ENCODE measurements around the gene SYT12.

SYT12 gene

GRCh38 chr11:67048515-67049130, 25.7 kb downstream of the SYT12 start:
- Histone ChIP-seq H3K4me2 (ENCODE audit: low read depth, low read length) (no peak overlapping the region), H3K9me2 (replicated peaks; ENCODE audit: insufficient read depth, low read length) (no peaks in the 10 kb centered on the region), H3K4me1 (ENCODE audit: low read length) (peaks cover 13% of the 10 kb centered on the region), H3K79me2 (ENCODE audit: low read length) (no peaks in the 10 kb centered on the region), H3K27me3 (replicated peaks; ENCODE audit: insufficient read depth, low read length) (peaks cover 5% of the 10 kb centered on the region; the same call in 1 of the 2 replicates), H3F3A (ENCODE audit: insufficient read depth, low read length) (peaks cover 8% of the 10 kb centered on the region; the same call in 1 of the 2 replicates), H3K36me3 (replicated peaks; ENCODE audit: insufficient read depth, low read length) (no peaks in the 10 kb centered on the region), H4K20me1 (ENCODE audit: insufficient read depth, low read length) (no peaks in the 10 kb centered on the region), H2AFZ (ENCODE audit: low read length) (no peak overlapping the region), H3K9ac (ENCODE audit: low read length) (no peak overlapping the region), H3K27ac (ENCODE audit: low read length) (no peak overlapping the region), H3K4me3 (ENCODE audit: low read length) (no peak overlapping the region), H3K9me3 (replicated peaks; ENCODE audit: insufficient read depth, low read length) (no peaks in the 10 kb centered on the region)
- TF ChIP-seq EZH2 (optimal IDR thresholded peaks at IDR 0.05; ENCODE audit: low read depth, low read length) (no peak), EZH2phosphoT487 (IDR thresholded peaks at IDR 0.05; ENCODE audit: low read length) (no peak)
- TF ChIP-seq, protein P1, sequence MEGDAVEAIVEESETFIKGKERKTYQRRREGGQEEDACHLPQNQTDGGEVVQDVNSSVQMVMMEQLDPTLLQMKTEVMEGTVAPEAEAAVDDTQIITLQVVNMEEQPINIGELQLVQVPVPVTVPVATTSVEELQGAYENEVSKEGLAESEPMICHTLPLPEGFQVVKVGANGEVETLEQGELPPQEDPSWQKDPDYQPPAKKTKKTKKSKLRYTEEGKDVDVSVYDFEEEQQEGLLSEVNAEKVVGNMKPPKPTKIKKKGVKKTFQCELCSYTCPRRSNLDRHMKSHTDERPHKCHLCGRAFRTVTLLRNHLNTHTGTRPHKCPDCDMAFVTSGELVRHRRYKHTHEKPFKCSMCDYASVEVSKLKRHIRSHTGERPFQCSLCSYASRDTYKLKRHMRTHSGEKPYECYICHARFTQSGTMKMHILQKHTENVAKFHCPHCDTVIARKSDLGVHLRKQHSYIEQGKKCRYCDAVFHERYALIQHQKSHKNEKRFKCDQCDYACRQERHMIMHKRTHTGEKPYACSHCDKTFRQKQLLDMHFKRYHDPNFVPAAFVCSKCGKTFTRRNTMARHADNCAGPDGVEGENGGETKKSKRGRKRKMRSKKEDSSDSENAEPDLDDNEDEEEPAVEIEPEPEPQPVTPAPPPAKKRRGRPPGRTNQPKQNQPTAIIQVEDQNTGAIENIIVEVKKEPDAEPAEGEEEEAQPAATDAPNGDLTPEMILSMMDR (IDR thresholded peaks at IDR 0.05; ENCODE audit: low read length): no peak
- DNase-seq: no peak

DNA sequence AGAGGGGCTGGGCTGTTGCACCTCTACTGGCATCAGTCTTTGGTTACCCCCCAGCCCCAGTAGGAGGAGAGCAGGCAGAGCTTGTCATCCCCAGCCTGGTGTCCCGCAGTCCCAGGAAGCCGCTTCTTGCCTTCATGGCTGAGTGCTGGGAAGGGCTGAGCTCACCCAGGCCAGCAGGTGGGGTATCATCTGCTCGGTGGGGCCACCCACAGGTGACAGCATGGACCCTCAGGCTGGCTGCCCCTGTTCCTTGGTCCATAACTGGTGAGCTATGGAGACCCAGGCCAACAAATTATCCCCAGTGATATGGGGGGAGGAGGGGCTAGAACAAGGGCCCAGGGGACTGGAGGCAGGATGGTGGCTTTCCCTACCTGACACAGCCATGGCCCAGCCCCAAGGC, 27.2 kb downstream of the SYT12 start:
- H4K20me1 ChIP-seq (ENCODE audit: insufficient read depth, low read length): no peaks in the 10 kb centered on the region
- TF ChIP-seq, protein P1 (IDR thresholded peaks at IDR 0.05; ENCODE audit: low read length): no peak; the same call in 1 of the 2 replicates
- TF ChIP-seq EZH2phosphoT487 (IDR thresholded peaks at IDR 0.05; ENCODE audit: low read length): no peak
- TF ChIP-seq EZH2 (optimal IDR thresholded peaks at IDR 0.05; ENCODE audit: low read depth, low read length): no peak
- no peak for DNase-seq
- no peak overlapping the region for H3K9ac ChIP-seq (ENCODE audit: low read length)
- H3K9me2 ChIP-seq (replicated peaks; ENCODE audit: insufficient read depth, low read length): no peaks in the 10 kb centered on the region
- H3F3A ChIP-seq (ENCODE audit: insufficient read depth, low read length): peaks cover 13% of the 10 kb centered on the region; the same call in 1 of the 2 replicates
- H3K36me3 ChIP-seq (replicated peaks; ENCODE audit: insufficient read depth, low read length): no peaks in the 10 kb centered on the region
- no peak overlapping the region for H3K4me2 ChIP-seq (ENCODE audit: low read depth, low read length)
- H2AFZ ChIP-seq (ENCODE audit: low read length): no peak overlapping the region
- no peaks in the 10 kb centered on the region for H3K79me2 ChIP-seq (ENCODE audit: low read length)
- no peak overlapping the region for H3K4me3 ChIP-seq (ENCODE audit: low read length)
- no peaks in the 10 kb centered on the region for H3K27me3 ChIP-seq (replicated peaks; ENCODE audit: insufficient read depth, low read length)
- no peak overlapping the region for H3K27ac ChIP-seq (ENCODE audit: low read length)
- H3K4me1 ChIP-seq (ENCODE audit: low read length): peaks cover 26% of the 10 kb centered on the region
- H3K9me3 ChIP-seq (replicated peaks; ENCODE audit: insufficient read depth, low read length): no peaks in the 10 kb centered on the region

DNA sequence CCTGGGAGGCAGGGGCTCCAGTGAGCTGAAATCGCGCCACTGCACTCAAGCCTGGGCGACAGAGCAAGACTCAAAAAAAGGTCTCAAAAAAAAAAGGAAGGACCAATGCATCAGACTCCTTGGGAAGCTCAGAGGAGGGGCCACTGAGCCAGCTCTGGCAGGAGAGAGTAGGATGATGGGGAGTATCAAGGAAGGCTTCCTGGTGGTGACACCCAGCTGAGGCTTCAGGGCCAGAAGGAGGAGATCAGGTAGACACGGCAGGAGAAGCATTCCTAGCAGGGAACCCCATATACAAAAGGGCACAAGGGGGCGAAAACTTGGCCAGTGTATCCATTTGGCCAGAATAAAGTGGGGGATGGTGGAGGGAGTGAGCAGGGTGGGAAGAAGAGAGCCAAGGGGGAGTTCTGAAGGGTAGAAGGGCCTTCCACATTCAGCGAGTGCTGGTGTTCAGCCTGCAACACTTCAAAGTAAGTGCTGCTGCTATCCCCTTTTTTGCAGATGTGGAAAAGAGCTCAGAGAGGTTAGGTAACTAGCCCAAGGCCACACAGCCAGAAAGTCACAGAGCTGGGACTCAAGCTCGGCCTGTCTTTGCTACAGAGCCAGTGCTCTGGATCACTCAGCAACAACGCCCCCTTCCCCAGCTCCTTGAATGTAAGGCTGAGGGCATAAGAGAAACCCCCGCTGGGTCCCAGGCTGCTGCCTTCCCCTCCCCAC, 28.4 kb downstream of the SYT12 start:
- Histone ChIP-seq H3K4me1 (ENCODE audit: low read length) (peaks cover 32% of the 10 kb centered on the region), H3K79me2 (ENCODE audit: low read length) (no peaks in the 10 kb centered on the region), H3K9me3 (replicated peaks; ENCODE audit: insufficient read depth, low read length) (no peaks in the 10 kb centered on the region), H3K9ac (ENCODE audit: low read length) (no peak overlapping the region), H3K36me3 (replicated peaks; ENCODE audit: insufficient read depth, low read length) (no peaks in the 10 kb centered on the region), H3K4me2 (ENCODE audit: low read depth, low read length) (no peak overlapping the region), H4K20me1 (ENCODE audit: insufficient read depth, low read length) (no peaks in the 10 kb centered on the region), H3K4me3 (ENCODE audit: low read length) (no peak overlapping the region), H3F3A (ENCODE audit: insufficient read depth, low read length) (peaks cover 16% of the 10 kb centered on the region), H3K27ac (ENCODE audit: low read length) (no peak overlapping the region), H2AFZ (ENCODE audit: low read length) (no peak overlapping the region), H3K9me2 (replicated peaks; ENCODE audit: insufficient read depth, low read length) (no peaks in the 10 kb centered on the region), H3K27me3 (replicated peaks; ENCODE audit: insufficient read depth, low read length) (no peaks in the 10 kb centered on the region)
- no peak for DNase-seq
- TF ChIP-seq, protein P1 (IDR thresholded peaks at IDR 0.05; ENCODE audit: low read length): no peak
- TF ChIP-seq EZH2phosphoT487 (IDR thresholded peaks at IDR 0.05; ENCODE audit: low read length) (no peak), EZH2 (optimal IDR thresholded peaks at IDR 0.05; ENCODE audit: low read depth, low read length) (no peak)
